Common myeloid progenitor, CD34-positive (primary cell): Measurements from ENCODE around the gene IL21R.

ENCODE experiments used
- CTCF ChIA-PET: fragments of 350-600 bp; sonication (Branson Sonifier 250); formaldehyde crosslinking; loops from one replicate; lab custom pipeline; 2021; ENCODE audit warnings: antibody characterized with exemption; lab: Charles Lee
- POLR2A ChIA-PET: fragments of 350-600 bp; sonication (Branson Sonifier 250); formaldehyde crosslinking; loops from one replicate; lab custom pipeline; 2021; ENCODE audit warnings: antibody characterized with exemption; lab: Charles Lee
- DNase-seq, 3 donors: peaks; one replicate each; pipeline versions ENCODE4 v3.0.0 to v3.0.0-alpha.2; 2013
- H3K27ac ChIP-seq, 2 experiments: 1 replicate in 1 of 2; 2 replicates in 1 of 2; pipeline ENCODE4 v1.7.0; 2013; ENCODE audit warnings: inconsistent platforms in 2 of 2, low read length in 2 of 2, mild to moderate bottlenecking in 2 of 2, low read depth in 1 of 2, moderate library complexity in 1 of 2; ENCODE audit not compliant: severe bottlenecking in 2 of 2, insufficient read depth in 1 of 2, poor library complexity in 1 of 2
- H3K27me3 ChIP-seq, 5 experiments: replicated peaks in 2 of 5; 1 replicate in 3 of 5; 2 replicates in 2 of 5; pipeline versions ENCODE4 v1.6.1 to v1.7.0; 2013; ENCODE audit warnings: low read length in 4 of 5, mild to moderate bottlenecking in 2 of 5, moderate library complexity in 2 of 5, inconsistent platforms in 1 of 5; ENCODE audit not compliant: insufficient read depth in 5 of 5, control insufficient read depth in 4 of 5
- H3K36me3 ChIP-seq, 4 experiments: 1 replicate in 2 of 4; 2 replicates in 2 of 4; pipeline versions ENCODE4 v1.6.1 to v1.7.0; 2013; ENCODE audit warnings: low read length in 3 of 4, control low read depth in 1 of 4, mild to moderate bottlenecking in 1 of 4; ENCODE audit not compliant: control insufficient read depth in 4 of 4, insufficient read depth in 4 of 4
- H3K4me1 ChIP-seq, 4 experiments: 1 replicate in 3 of 4; 2 replicates in 1 of 4; pipeline versions ENCODE4 v1.6.1 to v1.7.1; 2013; ENCODE audit warnings: low read length in 3 of 4, mild to moderate bottlenecking in 3 of 4, control low read depth in 1 of 4, inconsistent platforms in 1 of 4, moderate library complexity in 1 of 4; ENCODE audit not compliant: control insufficient read depth in 4 of 4, insufficient read depth in 4 of 4; ENCODE audit errors: control extremely low read depth in 1 of 4
- H3K4me3 ChIP-seq, 7 experiments: 1 replicate in 4 of 7; 2 replicates in 3 of 7; pipeline versions ENCODE4 v1.5.1 to v1.7.0; 2013; ENCODE audit warnings: mild to moderate bottlenecking in 7 of 7, low read length in 6 of 7, moderate library complexity in 6 of 7, inconsistent platforms in 2 of 7, low read depth in 2 of 7, control low read depth in 1 of 7; ENCODE audit not compliant: insufficient read depth in 4 of 7, control insufficient read depth in 1 of 7; ENCODE audit errors: extremely low read depth in 1 of 7
- H3K9me3 ChIP-seq, 5 experiments: 1 replicate in 4 of 5; 2 replicates in 1 of 5; pipeline versions ENCODE4 v1.6.1 to v1.7.1; 2013; ENCODE audit warnings: low read length in 4 of 5, mild to moderate bottlenecking in 2 of 5, inconsistent platforms in 1 of 5, low read depth in 1 of 5, moderate library complexity in 1 of 5; ENCODE audit not compliant: control insufficient read depth in 4 of 5, insufficient read depth in 2 of 5; ENCODE audit errors: control extremely low read depth in 1 of 5
- WGBS: methylation state at CpG from one replicate; pipeline ENCODE4 v1.1.5; 2013; ENCODE audit not compliant: insufficient coverage; 5-methylcytosine and 5-hydroxymethylcytosine counted together

The IL21R gene

DNA sequence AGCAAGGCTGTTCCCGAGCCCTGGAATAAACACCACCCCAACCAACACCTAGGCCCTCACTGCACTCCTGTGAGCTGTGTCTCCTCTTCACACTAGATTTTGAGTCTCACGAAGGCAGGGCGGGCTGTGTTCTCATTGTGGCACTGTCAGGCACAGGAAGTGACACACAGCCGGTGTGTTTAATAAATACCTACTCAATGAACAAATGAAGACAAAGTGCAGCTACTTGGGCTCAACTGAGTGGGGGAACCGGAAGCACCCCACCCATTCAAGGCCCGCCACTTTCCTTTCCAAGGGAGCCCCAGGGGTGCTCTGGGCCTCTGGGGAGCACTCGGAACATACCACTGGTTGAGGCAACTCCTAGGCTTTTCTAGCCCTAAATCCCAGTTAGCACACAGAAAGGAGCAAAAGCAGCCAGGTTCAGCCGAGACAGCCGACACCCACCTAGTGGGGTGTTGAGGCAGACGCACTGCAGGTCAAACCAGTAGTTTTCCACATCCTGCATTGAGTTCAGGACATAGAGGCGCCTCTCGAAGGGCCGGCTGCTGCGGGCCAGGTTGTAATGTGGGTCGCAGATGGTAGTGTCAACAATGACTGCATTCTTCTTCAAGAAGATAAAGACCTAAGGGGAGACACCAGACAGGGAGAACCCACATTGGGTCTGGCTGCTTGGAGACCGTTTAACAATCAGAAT is 90.1 kb downstream of the IL21R start:
- no peaks in the 10 kb centered on the region for H3K4me1 ChIP-seq
- H3K27me3 ChIP-seq = no peaks in the 10 kb centered on the region
- H3K4me3 ChIP-seq = no peak overlapping the region
- CTCF ChIA-PET = no interaction called here
- DNase-seq = no peak
- WGBS = 97% methylated on average over 14 of the region's 16 CpGs
- peaks cover 32 to 90% (median 80%) of the 10 kb centered on the region in 4 experiments for H3K36me3 ChIP-seq
- H3K27ac ChIP-seq = no peak overlapping the region
- POLR2A ChIA-PET = no interaction called here
- H3K9me3 ChIP-seq = no peaks in the 10 kb centered on the region

- no peak for DNase-seq
- 100% methylated on average over 4 of the region's 11 CpGs for WGBS
- peaks cover 34 to 92% (median 81%) of the 10 kb centered on the region in 4 experiments for H3K36me3 ChIP-seq
Observed at GRCh38 chr16:27492588-27492979, 90.6 kb downstream of the IL21R start.

DNA sequence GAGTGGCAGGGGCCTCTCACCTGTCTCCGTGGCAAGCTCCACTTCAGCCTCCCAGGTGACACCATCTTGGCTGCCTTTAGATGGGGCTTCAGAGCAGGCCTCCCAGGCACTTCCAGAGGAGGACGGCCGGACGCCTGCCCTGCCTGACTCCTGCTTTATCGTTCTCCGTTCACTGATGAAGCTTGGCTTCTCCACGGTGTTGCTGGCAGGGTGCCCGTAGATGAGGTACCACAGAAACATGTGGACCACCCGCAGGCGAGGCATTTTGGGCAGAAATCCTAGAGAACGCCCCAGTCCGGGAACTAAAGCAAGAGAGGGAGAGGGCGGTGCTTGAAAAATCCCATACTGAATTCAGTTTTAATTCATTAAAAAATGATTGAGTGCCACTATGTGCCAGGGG is 93.2 kb downstream of the IL21R start:
- Histone ChIP-seq H3K27ac (no peak overlapping the region), H3K36me3 (peaks cover 29 to 91% (median 79%) of the 10 kb centered on the region in 4 experiments), H3K9me3 (no peaks in the 10 kb centered on the region), H3K4me1 (no peaks in the 10 kb centered on the region), H3K4me3 (no peak overlapping the region), H3K27me3 (no peaks in the 10 kb centered on the region)
- 96% methylated on average over 10 of the region's 13 CpGs for WGBS
- ChIA-PET CTCF (interaction anchor here (1.0 kb wide), 1 partner anchor 21 kb away, joined by 5 read pairs; no protein-coding TSS in a partner anchor), POLR2A (no interaction called here)
- no peak for DNase-seq

More at GRCh38 chr16:27492588-27492979, 90.6 kb downstream of the IL21R start:
- Histone ChIP-seq H3K27ac (no peak overlapping the region), H3K9me3 (no peaks in the 10 kb centered on the region), H3K4me1 (no peaks in the 10 kb centered on the region), H3K27me3 (no peaks in the 10 kb centered on the region), H3K4me3 (no peak overlapping the region)
- POLR2A ChIA-PET = no interaction called here
- CTCF ChIA-PET = no interaction called here

- no peaks in the 10 kb centered on the region for H3K27me3 ChIP-seq
- no peaks in the 10 kb centered on the region for H3K9me3 ChIP-seq
- H3K4me1 ChIP-seq = no peaks in the 10 kb centered on the region
- 94% methylated on average over 7 of the region's 9 CpGs for WGBS
- H3K36me3 ChIP-seq = peaks cover 36 to 94% (median 75%) of the 10 kb centered on the region in 4 experiments
- no peak for DNase-seq
- ChIA-PET POLR2A (no interaction called here), CTCF (no interaction called here)
- no peak overlapping the region for H3K4me3 ChIP-seq
- no peak overlapping the region for H3K27ac ChIP-seq
Observed at GRCh38 chr16:27498031-27498825, 96.3 kb downstream of the IL21R start.

DNA sequence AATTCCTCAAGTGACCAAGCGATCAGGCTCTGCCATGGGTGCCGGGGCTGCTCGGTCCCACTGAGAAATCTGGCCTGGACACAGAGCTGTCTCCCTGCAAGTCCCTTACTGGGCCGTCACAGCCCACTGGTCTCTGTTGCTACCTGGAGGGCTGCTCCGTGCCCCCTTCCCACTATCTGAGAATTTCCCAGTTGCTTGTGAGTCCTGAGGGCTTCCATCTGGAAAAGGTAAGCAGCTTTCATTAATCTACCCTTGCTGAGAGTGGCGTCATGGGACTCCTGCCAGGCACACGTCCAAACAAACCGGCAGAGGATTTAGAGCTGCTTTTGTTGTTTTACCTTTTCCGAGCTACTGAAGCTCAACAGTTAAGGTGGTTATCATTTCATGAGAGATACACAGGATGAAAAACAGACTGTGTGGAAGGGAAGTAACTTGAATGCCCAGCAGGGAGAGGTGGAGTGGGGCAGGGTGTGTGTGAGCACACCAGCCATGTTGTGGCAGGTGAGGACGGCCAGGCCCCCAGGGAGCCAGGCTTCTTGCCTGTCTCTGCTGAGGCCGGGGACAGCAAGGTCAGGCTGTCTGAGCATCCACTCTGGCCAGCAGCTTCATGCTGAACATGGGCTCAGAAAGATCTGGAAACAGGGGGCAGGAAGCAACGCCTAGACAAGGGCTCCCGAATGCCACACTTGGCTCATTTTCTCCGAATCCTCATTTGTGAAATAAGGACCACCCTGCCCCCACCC is 97.1 kb downstream of the IL21R start:
- Histone ChIP-seq H3K4me3 (no peak overlapping the region), H3K27me3 (no peaks in the 10 kb centered on the region), H3K36me3 (peaks cover 38 to 95% (median 82%) of the 10 kb centered on the region in 4 experiments), H3K27ac (no peak overlapping the region), H3K4me1 (no peaks in the 10 kb centered on the region), H3K9me3 (no peaks in the 10 kb centered on the region)
- ChIA-PET CTCF (interaction anchor here (1.1 to 1.5 kb wide), 2 partner anchors 10 to 11 kb away, joined by 3 read pairs; no protein-coding TSS in a partner anchor), POLR2A (no interaction called here)
- DNase-seq = no peak
- WGBS = 96% methylated on average over 14 of the region's 14 CpGs

DNA sequence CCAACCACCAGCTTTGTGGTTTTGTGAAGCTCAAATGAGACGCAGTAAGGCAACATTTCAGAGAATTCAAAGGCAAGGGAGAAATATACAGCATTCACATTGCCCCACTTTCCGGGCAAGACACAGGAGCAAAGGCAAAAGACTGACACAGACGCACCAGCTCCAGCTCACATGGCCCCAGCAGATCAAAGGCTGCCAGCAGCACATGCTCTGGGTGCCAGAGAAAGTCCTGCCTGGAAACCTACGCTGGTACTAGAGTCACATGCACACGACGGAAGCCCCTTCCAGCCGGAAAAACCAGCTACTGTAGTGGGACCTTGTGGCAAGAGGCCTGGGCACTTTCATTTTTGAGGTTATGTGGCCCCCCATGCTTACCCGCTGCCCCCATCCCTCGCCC is 97.7 kb downstream of the IL21R start:
- Histone ChIP-seq H3K36me3 (peaks cover 40 to 96% (median 83%) of the 10 kb centered on the region in 4 experiments), H3K27me3 (no peaks in the 10 kb centered on the region), H3K4me3 (no peak overlapping the region), H3K27ac (no peak overlapping the region), H3K9me3 (no peaks in the 10 kb centered on the region), H3K4me1 (no peaks in the 10 kb centered on the region)
- CTCF ChIA-PET = interaction anchor here (1.1 to 2.2 kb wide), 3 partner anchors 9 to 16 kb away, joined by 3 to 7 read pairs (median 3); no protein-coding TSS in a partner anchor
- DNase-seq = no peak
- POLR2A ChIA-PET = no interaction called here
- 99% methylated on average over 7 of the region's 9 CpGs for WGBS
